HUES64 (cell line): ENCODE measurements around the gene RPL10A.
"Not testable (repeated sequence)": the region's sequence is repeated elsewhere in the genome, so short reads cannot be mapped to it uniquely, and the experiment has no call there.

Experiments used
- H3K27ac ChIP-seq: 2 replicates; pipeline ENCODE4 v1.7.0; 2013; ENCODE audit warnings: low read depth, low read length, inconsistent platforms
- H3K27me3 ChIP-seq: 2 replicates; pipeline ENCODE4 v1.6.1; 2013; ENCODE audit warnings: mild to moderate bottlenecking, low read length; ENCODE audit not compliant: insufficient read depth
- H3K36me3 ChIP-seq: 2 replicates; pipeline ENCODE4 v1.6.1; 2013; ENCODE audit warnings: mild to moderate bottlenecking, low read length; ENCODE audit not compliant: insufficient read depth
- H3K4me1 ChIP-seq: 2 replicates; pipeline ENCODE4 v1.6.1; 2013; ENCODE audit warnings: mild to moderate bottlenecking, low read length, moderate library complexity; ENCODE audit not compliant: insufficient read depth
- H3K4me3 ChIP-seq: 2 replicates; pipeline ENCODE4 v1.5.1; 2013; ENCODE audit warnings: mild to moderate bottlenecking, low read length, moderate library complexity
- H3K9ac ChIP-seq: 2 replicates; pipeline ENCODE4 v1.6.1; 2013; ENCODE audit warnings: mild to moderate bottlenecking, low read depth, low read length
- H3K9me3 ChIP-seq: 2 replicates; pipeline ENCODE4 v1.6.1; 2013; ENCODE audit warnings: low read depth, low read length; ENCODE audit not compliant: insufficient read depth
- WGBS: fragments of 150-250, 120-280 bp; methylation state at CpG from one replicate; pipeline ENCODE4 v1.1.7; 2013; ENCODE audit warnings: missing lambda C conversion rate; 5-methylcytosine and 5-hydroxymethylcytosine counted together

RPL10A gene

DNA sequence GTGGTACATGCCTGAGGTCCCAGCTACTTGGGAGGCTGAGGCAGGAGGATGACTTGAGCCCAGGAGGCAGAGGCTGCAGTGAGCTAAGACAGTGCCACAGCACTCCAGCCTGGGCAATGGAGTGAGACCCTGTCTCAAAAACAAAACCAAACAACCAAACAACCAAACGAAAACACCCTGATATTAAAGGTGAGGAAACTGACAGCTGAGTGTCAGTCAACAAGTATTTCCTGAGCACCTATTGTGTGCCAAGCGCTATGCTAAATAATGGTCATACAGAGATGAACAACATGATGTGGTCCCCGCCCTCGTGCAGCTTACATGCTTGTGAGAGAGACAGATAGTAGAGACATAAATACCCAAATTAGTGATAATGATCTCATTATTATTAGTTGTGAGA lies 46.4 kb downstream of the RPL10A start:
- H3K4me1 ChIP-seq: peaks cover 5% of the 10 kb centered on the region; the same call in 1 of the 2 replicates
- no peak overlapping the region for H3K27ac ChIP-seq
- 93% methylated on average over 4 of the region's 4 CpGs for WGBS

DNA sequence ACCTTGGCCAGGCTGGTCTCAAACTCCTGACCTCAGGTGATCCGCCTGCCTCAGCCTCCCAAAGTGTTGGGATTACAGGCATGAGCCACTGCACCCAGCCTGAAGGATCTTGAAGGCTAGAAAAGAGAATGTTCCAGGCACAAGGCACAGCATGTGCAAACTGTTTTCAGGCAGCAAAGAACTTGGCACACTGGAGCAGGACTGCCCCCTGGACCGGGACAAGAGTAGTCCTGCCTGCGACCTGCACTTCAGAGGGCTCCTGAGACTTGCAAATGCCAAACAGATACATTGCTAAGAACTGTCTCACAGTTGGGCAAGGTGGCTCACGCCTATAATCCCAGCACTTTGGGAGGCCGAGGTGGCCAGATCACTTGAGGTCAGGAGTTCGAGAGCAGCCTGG lies 47.7 kb downstream of the RPL10A start:
- not testable (repeated sequence) for H3K9me3 ChIP-seq, H3K27me3 ChIP-seq, H3K4me3 ChIP-seq, H3K9ac ChIP-seq, H3K4me1 ChIP-seq, H3K36me3 ChIP-seq, H3K27ac ChIP-seq
- WGBS: 89% methylated on average over 6 of the region's 6 CpGs

More for the DNA sequence above, 46.4 kb downstream of the RPL10A start:
- no peaks in the 10 kb centered on the region for H3K27me3 ChIP-seq
- H3K9me3 ChIP-seq: no peaks in the 10 kb centered on the region
- H3K4me3 ChIP-seq: no peak overlapping the region
- H3K9ac ChIP-seq: no peak overlapping the region
- H3K36me3 ChIP-seq: no peaks in the 10 kb centered on the region

DNA sequence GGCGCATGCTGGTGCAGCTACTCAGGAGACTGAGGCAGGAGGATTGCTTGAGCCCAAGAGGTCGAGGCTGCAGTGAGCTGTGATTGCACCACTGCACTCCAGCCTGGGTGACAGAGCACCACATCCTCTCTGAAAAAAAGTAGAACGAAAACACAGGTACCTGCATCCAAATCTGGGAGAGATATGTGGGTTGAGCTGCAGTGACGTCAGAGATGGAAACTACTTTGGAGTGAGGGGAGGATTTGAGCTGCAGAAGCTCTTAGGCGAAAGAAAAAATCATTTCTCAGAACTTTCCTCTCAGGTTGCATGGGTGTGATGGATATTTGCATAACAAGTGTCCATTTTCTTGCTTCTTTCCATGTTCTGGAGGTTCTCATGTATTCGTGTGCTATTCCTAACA lies 48.5 kb downstream of the RPL10A start:
- no peaks in the 10 kb centered on the region for H3K9me3 ChIP-seq
- no peaks in the 10 kb centered on the region for H3K36me3 ChIP-seq
- H3K27ac ChIP-seq: no peak overlapping the region
- no peaks in the 10 kb centered on the region for H3K27me3 ChIP-seq
- H3K4me1 ChIP-seq: peaks cover 7% of the 10 kb centered on the region; the same call in 1 of the 2 replicates
- no peak overlapping the region for H3K9ac ChIP-seq
- no peak overlapping the region for H3K4me3 ChIP-seq
- 75% methylated on average over 6 of the region's 6 CpGs for WGBS

DNA sequence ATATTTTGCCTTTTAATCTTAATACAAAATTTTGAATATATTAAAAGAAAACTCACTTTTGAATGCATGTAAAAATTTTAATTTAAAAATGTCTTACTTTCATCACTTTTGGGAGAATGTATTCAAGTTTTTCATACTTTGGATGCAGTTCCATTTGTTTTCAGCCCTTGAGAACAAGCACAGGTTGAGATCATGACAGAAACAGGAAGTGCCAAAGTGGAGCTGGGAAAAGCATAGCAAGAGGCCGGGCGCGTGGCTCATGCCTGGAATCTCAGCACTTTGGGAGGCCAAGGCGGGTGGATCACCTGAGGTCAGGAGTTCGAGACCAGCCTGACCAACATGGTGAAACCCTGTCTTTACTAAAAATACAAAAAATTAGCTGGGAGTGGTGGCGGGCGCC lies 49.8 kb downstream of the RPL10A start:
- H3K9me3 ChIP-seq, H3K4me1 ChIP-seq, H3K27me3 ChIP-seq, H3K36me3 ChIP-seq, H3K4me3 ChIP-seq, H3K9ac ChIP-seq, H3K27ac ChIP-seq: not testable (repeated sequence)
- 89% methylated on average over 7 of the region's 7 CpGs for whole genome bisulfite sequencing

DNA sequence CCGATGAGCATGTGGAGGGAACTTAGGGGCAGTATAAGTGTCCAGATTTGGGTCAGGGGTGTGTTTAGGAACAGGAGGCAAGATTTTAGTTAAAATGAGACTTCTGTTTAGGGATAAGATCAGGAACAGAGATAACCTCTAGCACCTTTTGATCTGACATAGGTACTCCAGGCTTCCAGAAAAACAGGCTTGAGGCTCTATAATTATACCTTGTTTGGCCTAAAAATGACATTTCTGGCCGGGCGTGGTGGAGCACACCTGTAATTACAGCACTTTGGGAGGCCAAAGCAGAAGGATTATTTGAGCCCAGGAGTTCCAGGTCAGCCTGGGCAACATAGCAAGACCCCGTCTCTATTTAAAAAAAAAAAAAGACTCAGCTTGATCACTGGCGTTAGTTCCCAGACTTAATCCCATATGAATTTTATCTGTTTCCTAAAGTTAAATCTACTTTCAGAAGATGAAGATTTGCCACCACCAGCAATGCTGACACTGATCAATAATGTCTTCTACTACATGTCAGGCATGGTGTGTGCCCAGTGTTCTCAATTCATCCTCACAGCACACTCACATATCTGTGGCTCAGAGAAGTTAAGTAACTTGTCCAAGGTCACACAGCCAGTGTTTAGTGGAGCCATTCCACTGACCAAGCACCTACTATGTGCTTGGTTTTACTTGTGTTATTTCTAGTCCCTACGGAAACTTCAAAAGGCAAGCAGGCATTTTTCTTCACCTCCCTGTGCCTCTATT lies 50.5 kb downstream of the RPL10A start:
- H3K4me3 ChIP-seq: no peak overlapping the region
- H3K4me1 ChIP-seq: peaks cover 9% of the 10 kb centered on the region; the same call in 1 of the 2 replicates
- H3K9ac ChIP-seq: no peak overlapping the region
- no peaks in the 10 kb centered on the region for H3K27me3 ChIP-seq
- 94% methylated on average over 6 of the region's 6 CpGs for WGBS
- H3K27ac ChIP-seq: no peak overlapping the region
- H3K36me3 ChIP-seq: no peaks in the 10 kb centered on the region
- no peaks in the 10 kb centered on the region for H3K9me3 ChIP-seq

DNA sequence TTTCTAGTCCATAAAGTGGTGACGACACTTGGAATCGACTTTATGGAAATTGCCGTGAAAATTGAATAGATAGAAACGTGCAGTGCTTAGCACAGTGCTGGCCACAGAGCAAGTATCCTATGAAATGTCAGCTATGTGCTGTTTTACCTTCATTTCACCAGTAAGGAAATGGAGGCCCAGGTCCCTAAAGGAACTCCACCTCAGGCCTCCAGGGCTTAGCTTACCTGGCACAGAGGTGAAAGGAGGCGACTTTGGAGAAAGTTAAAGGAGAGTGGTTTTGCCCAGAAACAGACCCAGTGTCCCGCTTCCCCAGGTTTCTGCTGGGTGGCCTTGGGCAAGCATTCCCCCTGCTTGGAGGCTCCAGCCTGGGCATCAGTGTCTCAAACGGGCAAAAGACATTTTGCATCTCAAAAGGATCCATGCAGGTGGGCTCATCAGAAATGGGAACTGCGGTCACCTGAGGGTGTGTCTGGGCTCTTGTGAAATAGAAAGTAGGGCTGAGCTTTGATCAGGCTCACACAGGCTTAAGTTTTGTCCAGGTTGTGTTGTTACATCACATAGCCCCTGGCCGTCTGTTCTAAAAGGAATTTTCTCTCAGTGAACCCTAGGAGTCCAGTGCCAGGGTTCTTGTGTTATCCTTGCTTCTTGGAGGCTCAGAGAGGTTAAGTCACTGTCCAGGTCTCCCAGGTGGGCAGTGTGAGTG lies 51.3 kb downstream of the RPL10A start:
- Histone ChIP-seq H3K4me3 (no peak overlapping the region), H3K9ac (no peak overlapping the region), H3K27ac (no peak overlapping the region), H3K4me1 (peaks cover 9% of the 10 kb centered on the region; the same call in 1 of the 2 replicates), H3K36me3 (no peaks in the 10 kb centered on the region), H3K9me3 (no peaks in the 10 kb centered on the region), H3K27me3 (no peaks in the 10 kb centered on the region)
- 82% methylated on average over 9 of the region's 9 CpGs for WGBS
